Effector CD4-positive, alpha-beta T cell (primary cell): ENCODE results near the gene CMSS1.
"Not testable (repeated sequence)": the region's sequence is repeated elsewhere in the genome, so short reads cannot be mapped to it uniquely, and the experiment has no call there.

Experiments used
- DNase-seq: peaks from one replicate; pipeline ENCODE4 v3.0.0-alpha.2; 2020

Gene CMSS1

GRCh38 chr3:100029689-100030088 is 212.0 kb downstream of the CMSS1 start:
- no peak for DNase-seq

GRCh38 chr3:100030346-100030745 is 212.7 kb downstream of the CMSS1 start:
- no peak for DNase-seq

- no peak for DNase-seq
These were observed 213.3 kb downstream of the CMSS1 start for GRCh38 chr3:100030914-100031425.

GRCh38 chr3:100032243-100032642 is 214.6 kb downstream of the CMSS1 start:
- DNase-seq: no peak

- DNase-seq: no peak
These were observed 215.5 kb downstream of the CMSS1 start for GRCh38 chr3:100033184-100033583.

GRCh38 chr3:100033903-100034471 is 216.3 kb downstream of the CMSS1 start:
- no peak for DNase-seq

GRCh38 chr3:100039075-100039474 is 221.4 kb downstream of the CMSS1 start:
- no peak for DNase-seq

- no peak for DNase-seq
These were observed 223.0 kb downstream of the CMSS1 start for GRCh38 chr3:100040451-100041225.

GRCh38 chr3:100041328-100041749 is 223.7 kb downstream of the CMSS1 start:
- DNase-seq: no peak

- no peak for DNase-seq
These were observed 224.7 kb downstream of the CMSS1 start for GRCh38 chr3:100042166-100042981.

GRCh38 chr3:100043271-100043670 is 225.6 kb downstream of the CMSS1 start:
- no peak for DNase-seq

GRCh38 chr3:100044369-100044768 is 226.7 kb downstream of the CMSS1 start:
- DNase-seq: no peak

GRCh38 chr3:100045696-100046095 is 228.0 kb downstream of the CMSS1 start:
- DNase-seq: no peak

GRCh38 chr3:100046986-100047385 is 229.3 kb downstream of the CMSS1 start:
- no peak for DNase-seq

- no peak for DNase-seq
These were observed 229.9 kb downstream of the CMSS1 start for GRCh38 chr3:100047455-100048141.

GRCh38 chr3:100048248-100048647 is 230.6 kb downstream of the CMSS1 start:
- DNase-seq: no peak

GRCh38 chr3:100051513-100051912 is 233.9 kb downstream of the CMSS1 start:
- DNase-seq: not testable (repeated sequence)

GRCh38 chr3:100053951-100054620 is 236.4 kb downstream of the CMSS1 start:
- DNase-seq: no peak

- no peak for DNase-seq
These were observed 240.3 kb downstream of the CMSS1 start for GRCh38 chr3:100057716-100058575.

- no peak for DNase-seq
These were observed 241.8 kb downstream of the CMSS1 start for GRCh38 chr3:100059472-100059871.
